Activated CD4-positive, alpha-beta memory T cell treated with anti-CD3 and anti-CD28 coated beads for 36 hours (primary cell): ENCODE data around the gene MAP2K7. TPM values are rescaled to one million over a fixed set of nuclear protein-coding genes. Genes with fewer than 3 reads are reported as not detected.
"Not testable (repeated sequence)": the region's sequence is repeated elsewhere in the genome, so short reads cannot be mapped to it uniquely, and the experiment has no call there.

Experiments used
- CTCF ChIA-PET: fragments of 350-600 bp; sonication (Branson Sonifier 250); formaldehyde crosslinking; loops from one replicate; lab custom pipeline; 2021; ENCODE audit warnings: antibody characterized with exemption, inconsistent platforms; lab: Charles Lee
- POLR2A ChIA-PET: fragments of 350-600 bp; sonication (Branson Sonifier 250); formaldehyde crosslinking; loops from one replicate; lab custom pipeline; 2021; ENCODE audit warnings: antibody characterized with exemption; lab: Charles Lee
- DNase-seq: peaks from one replicate; pipeline ENCODE4 v3.0.0-alpha.2; 2020
- H3K27ac Mint-ChIP-seq: one replicate; pipeline ENCODE4 v1.8.0; 2021; ENCODE audit warnings: mixed read lengths
- H3K27me3 Mint-ChIP-seq: one replicate; pipeline ENCODE4 v1.8.0; 2021; ENCODE audit warnings: mixed read lengths
- H3K36me3 Mint-ChIP-seq: one replicate; pipeline ENCODE4 v1.8.0; 2021; ENCODE audit warnings: mixed read lengths
- H3K4me1 Mint-ChIP-seq: one replicate; pipeline ENCODE4 v1.8.0; 2021; ENCODE audit warnings: low read depth, mixed read lengths
- H3K4me3 Mint-ChIP-seq: one replicate; pipeline ENCODE4 v1.8.0; 2021; ENCODE audit warnings: mild to moderate bottlenecking, mixed read lengths
- H3K9me3 Mint-ChIP-seq: one replicate; pipeline ENCODE4 v1.8.0; 2021; ENCODE audit warnings: mixed read lengths
- intact Hi-C: fragments of 100-400 bp; cut with micrococcal nuclease; formaldehyde crosslinking; loops from one replicate; pipeline ENCODE4 v1.15.1; 2023
- total RNA-seq, 2 experiments: library from RNA; stranded (reverse); gene quantifications; one replicate each; pipeline ENCODE4 v1.2.3, GENCODE V29; 2021

Gene MAP2K7
- total RNA-seq, 2 experiments from 2014 or later, result 29.1 to 30.1 TPM

DNA sequence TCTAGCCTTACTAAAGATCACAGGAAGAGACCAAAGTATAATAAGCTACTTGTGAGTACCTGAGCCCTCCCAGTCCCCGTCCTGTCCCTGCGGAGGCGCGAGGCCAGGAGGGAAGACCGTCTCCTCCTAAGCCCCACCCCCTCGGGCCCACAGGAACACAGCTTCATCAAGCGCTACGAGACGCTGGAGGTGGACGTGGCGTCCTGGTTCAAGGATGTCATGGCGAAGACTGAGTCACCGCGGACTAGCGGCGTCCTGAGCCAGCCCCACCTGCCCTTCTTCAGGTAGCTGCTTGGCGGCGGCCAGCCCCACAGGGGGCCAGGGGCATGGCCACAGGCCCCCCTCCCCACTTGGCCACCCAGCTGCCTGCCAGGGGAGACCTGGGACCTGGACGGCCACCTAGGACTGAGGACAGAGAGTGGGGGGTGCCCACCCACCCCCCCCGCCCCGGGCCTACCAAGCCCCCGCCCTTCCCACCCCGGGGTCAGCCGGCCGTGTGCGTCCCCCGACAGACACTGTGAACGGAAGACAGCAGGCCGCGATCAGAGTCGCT, 8.5 kb downstream of the MAP2K7 start:
- H3K27ac Mint-ChIP-seq, result no peak overlapping the region
- peaks cover 9% of the 10 kb centered on the region for H3K4me1 Mint-ChIP-seq
- H3K27me3 Mint-ChIP-seq, result peaks cover 17% of the 10 kb centered on the region
- no peaks in the 10 kb centered on the region for H3K9me3 Mint-ChIP-seq
- H3K36me3 Mint-ChIP-seq, result peaks cover 19% of the 10 kb centered on the region
- intact Hi-C loops, result no loop called here
- ChIA-PET POLR2A (no interaction called here), CTCF (no interaction called here)
- no peak overlapping the region for H3K4me3 Mint-ChIP-seq
- no peak for DNase-seq

DNA sequence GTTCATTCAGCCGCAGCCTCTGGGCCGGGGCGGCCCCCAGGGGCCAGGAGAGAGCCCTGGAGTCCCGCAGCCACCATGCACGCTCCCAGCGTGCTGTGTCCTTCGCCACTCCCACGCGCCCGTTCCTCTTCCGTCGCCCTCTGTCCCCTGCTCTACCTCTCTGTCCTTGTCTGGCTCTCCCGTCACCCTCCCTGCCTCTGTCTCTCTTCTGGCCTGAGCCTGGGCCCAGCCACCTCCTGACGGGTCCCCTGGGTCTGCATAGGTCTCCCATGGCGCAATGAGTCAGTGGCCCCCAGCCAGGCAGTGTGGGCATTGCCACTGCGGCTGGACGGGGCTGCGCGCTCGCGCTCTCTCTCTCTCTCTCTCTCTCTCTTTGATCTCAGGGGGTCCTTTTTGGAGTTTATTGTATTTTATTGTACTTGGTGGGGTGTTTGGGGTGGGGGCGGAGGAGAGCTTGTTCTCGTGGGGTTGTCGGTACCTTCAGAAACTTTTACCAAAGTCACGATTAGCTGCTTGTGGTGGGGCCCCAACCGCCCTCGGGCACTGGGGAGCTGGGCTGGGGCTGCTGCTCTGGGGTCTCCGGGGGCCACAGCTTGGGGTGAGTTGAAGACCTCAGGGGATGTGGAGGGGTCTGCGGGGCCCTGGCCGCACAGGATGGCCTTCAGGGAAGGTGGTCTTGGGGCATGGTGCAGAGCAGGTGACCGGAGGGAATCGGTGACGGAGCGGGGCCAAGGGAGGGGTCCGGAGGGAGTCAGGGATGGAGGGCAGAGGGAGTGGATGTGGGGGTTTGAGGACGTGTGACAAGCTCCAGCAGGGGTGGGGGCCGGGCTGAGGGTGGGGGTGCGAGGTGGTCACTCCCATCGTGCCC, 9.3 kb downstream of the MAP2K7 start:
- peaks cover 11% of the 10 kb centered on the region for H3K4me1 Mint-ChIP-seq
- intact Hi-C loops, result no loop called here
- peaks cover 18% of the 10 kb centered on the region for H3K27me3 Mint-ChIP-seq
- ChIA-PET CTCF (no interaction called here), POLR2A (no interaction called here)
- no peak overlapping the region for H3K27ac Mint-ChIP-seq
- no peaks in the 10 kb centered on the region for H3K9me3 Mint-ChIP-seq
- no peak for DNase-seq
- H3K36me3 Mint-ChIP-seq, result peaks cover 19% of the 10 kb centered on the region
- no peak overlapping the region for H3K4me3 Mint-ChIP-seq

DNA sequence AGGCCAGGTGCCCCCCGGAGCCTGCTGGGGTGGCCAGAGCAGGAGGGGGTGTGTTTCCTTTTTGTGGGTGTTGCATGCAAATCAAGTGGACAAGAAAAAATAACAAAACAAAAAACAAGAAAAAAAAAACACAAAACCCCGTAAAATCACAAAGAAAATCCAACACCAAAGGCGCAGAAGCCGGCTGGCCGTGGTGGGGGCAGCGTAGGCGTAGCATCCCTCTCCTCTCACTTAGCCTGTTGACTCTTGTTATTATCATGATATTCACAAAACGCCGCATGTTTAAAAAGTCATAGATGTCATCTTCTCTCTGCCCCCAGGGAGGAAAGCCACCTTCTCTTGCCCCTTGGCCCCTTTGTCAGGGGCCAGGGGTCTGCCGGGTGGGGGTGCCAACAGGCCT, 10.0 kb downstream of the MAP2K7 start:
- H3K27me3 Mint-ChIP-seq, result peaks cover 20% of the 10 kb centered on the region

DNA sequence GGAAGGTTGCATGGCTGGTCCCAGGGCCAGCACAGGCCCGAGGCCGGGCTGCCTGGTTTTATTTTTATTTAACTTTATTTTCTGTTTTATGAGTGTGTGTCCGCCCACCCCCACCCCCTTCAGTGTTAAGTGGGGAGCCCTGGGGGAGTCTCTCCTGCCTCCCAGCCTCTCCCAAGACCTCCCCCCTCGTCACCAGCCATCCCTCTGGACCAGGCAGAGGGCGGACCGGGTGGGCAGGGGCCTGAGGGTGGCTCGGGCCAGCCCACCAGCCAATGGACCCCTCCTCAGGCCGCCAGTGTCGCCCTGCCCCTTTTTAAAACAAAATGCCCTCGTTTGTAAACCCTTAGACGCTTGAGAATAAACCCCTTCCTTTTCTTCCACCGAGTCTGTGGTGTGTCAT, 10.4 kb downstream of the MAP2K7 start:
- no peak overlapping the region for H3K27ac Mint-ChIP-seq
- intact Hi-C loops, result no loop called here

More for the DNA sequence above, 10.0 kb downstream of the MAP2K7 start:
- H3K4me3 Mint-ChIP-seq, result no peak overlapping the region
- CTCF ChIA-PET, result no interaction called here
- POLR2A ChIA-PET, result no interaction called here
- intact Hi-C loops, result no loop called here
- peaks cover 19% of the 10 kb centered on the region for H3K36me3 Mint-ChIP-seq
- no peak for DNase-seq
- H3K4me1 Mint-ChIP-seq, result peaks cover 13% of the 10 kb centered on the region
- H3K27ac Mint-ChIP-seq, result no peak overlapping the region
- H3K9me3 Mint-ChIP-seq, result no peaks in the 10 kb centered on the region

DNA sequence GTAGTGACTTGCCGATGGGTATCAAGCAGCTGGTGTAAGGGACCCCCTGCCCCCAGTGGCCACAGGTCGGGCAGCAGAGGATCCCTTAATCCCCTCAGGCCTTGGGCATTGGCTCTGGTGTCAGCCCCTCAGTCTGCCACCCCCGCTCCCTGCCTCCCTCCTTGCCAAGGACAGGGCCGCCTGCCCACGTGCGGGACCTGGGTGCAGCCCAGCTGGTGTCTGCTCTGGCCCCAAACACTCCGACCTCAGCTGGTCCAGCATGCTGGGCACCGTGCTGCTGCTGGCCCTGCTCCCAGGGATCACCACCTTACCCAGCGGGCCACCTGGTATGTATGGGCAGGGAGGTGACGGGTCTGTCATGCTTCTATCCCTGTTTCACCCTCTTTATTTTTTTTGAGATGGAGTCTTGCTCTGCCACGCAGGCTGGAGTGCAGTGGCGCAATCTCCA, 10.9 kb downstream of the MAP2K7 start, which contains the start of gene TGFBR3L:
TGFBR3L (plus strand) TSS at position 233 of the 448 bp plus-strand sequence.
- CTCF ChIA-PET, result no interaction called here
- POLR2A ChIA-PET, result no interaction called here
- Mint-ChIP-seq H3K9me3 (no peaks in the 10 kb centered on the region), H3K4me3 (peak within 1 kb of the TSS; percentile 46), H3K27me3 (peaks cover 21% of the 10 kb centered on the region), H3K27ac (no peak within 1 kb of the TSS), H3K4me1 (peaks cover 15% of the 10 kb centered on the region), H3K36me3 (peaks cover 19% of the 10 kb centered on the region)
- no peak for DNase-seq
- intact Hi-C loops, result no loop called here

More for the DNA sequence above, 10.4 kb downstream of the MAP2K7 start:
- POLR2A ChIA-PET, result no interaction called here
- Mint-ChIP-seq H3K27me3 (peaks cover 20% of the 10 kb centered on the region), H3K4me3 (no peak overlapping the region), H3K9me3 (no peaks in the 10 kb centered on the region), H3K36me3 (peaks cover 19% of the 10 kb centered on the region), H3K4me1 (peaks cover 13% of the 10 kb centered on the region)
- CTCF ChIA-PET, result no interaction called here
- no peak for DNase-seq

DNA sequence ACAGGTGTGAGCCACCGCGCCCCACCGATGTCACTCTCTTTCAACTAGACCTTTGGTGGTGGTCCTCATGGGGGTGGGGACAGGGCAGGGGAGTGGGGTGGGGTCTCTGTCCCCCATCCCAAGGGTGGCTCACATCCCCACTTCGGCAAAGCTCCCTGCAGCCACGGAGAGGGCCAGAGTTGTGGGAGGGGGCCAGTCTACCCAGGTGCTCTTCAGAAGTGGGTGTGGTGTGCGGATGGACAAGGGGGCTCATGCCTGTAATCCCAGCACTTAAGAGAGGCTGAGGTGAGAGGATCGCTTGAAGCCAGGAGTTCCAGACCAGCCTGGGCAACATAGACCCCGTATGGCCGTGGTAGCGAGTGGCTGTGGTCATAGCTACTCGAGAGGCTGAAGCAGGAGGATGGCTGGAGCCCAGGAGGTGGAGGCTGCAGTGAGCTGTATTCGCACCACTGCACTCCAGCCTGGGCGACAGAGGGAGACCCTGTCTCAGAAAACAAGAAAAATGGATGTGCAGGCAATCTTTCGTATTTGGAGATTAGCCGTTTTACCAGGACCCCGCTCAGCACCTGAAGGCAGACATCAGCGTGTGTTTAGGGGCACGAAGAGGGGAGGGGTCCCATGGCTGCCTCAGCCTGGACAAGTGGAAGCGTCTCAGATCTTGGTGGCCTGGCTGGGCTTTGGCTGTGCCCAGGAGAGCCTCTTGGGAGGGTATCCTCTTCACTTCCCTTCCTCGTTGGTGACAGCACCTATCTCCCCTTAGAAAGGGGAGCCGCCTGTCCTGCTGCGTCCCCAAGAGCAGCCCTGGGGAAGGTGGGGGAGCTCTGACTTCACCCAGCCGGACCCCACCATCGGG, 11.8 kb downstream of the MAP2K7 start:
- ChIA-PET POLR2A (interaction anchor here (1.0 to 1.1 kb wide), 2 partner anchors 12 to 47 kb away, joined by 3 read pairs; partner anchors contain the start of gene MAP2K7), CTCF (interaction anchor here (0.6 to 4.0 kb wide), 4 partner anchors 12 to 48 kb away, joined by 4 to 18 read pairs (median 8); partner anchors contain the start of genes MAP2K7 and TIMM44)
- no peaks in the 10 kb centered on the region for H3K9me3 Mint-ChIP-seq
- no peak for DNase-seq
- peaks cover 23% of the 10 kb centered on the region for H3K27me3 Mint-ChIP-seq
- H3K4me3 Mint-ChIP-seq, result peak overlapping the region; percentile 46
- no peak overlapping the region for H3K27ac Mint-ChIP-seq
- peaks cover 20% of the 10 kb centered on the region for H3K4me1 Mint-ChIP-seq
- peaks cover 18% of the 10 kb centered on the region for H3K36me3 Mint-ChIP-seq
- intact Hi-C loops, result no loop called here

DNA sequence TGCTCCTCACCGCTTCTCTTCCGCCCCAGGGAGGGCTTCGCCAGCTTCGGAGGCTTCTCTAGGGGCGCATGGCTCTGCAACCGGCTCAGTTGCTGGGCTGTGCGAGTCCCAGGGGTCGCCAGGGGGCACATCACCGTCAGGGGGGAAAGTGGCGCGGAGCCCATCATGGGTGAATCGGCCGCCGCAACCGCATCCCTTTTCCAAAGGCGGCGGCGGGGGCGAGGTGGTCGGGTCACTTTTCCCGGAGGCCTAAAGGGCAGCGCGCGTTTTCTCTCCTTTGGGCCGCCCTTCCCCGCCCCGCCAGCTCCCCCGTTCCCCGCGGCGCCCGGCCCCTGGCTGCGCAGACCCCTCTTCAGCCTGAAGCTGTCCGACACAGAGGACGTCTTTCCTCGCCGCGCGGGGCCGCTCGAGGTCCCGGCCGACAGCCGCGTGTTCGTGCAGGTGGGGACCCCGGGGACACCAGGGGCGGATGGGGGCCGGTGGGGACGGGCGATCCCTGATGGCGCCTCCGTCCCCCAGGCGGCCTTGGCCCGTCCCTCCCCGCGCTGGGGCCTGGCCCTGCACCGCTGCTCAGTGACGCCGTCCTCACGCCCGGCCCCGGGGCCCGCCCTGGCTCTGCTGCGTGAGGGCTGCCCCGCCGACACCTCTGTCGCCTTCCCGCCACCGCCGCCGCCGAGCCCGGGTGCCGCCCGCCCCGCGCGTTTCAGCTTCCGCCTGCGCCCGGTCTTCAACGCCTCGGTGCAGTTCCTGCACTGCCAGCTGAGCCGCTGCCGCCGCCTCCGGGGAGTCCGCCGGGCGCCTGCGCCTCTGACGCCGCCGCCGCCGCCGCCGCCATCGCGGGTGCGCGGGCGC, 12.7 kb downstream of the MAP2K7 start:
- POLR2A ChIA-PET, result interaction anchor here (1.0 to 1.6 kb wide), 3 partner anchors 12 to 47 kb away, joined by 3 to 6 read pairs (median 3); partner anchors contain the start of genes MAP2K7 and TIMM44
- peaks cover 23% of the 10 kb centered on the region for H3K27me3 Mint-ChIP-seq
- H3K4me1 Mint-ChIP-seq, result peaks cover 26% of the 10 kb centered on the region
- peaks cover 13% of the 10 kb centered on the region for H3K36me3 Mint-ChIP-seq
- H3K4me3 Mint-ChIP-seq, result peak overlapping the region; percentile 69
- CTCF ChIA-PET, result interaction anchor here (0.6 to 4.0 kb wide), 6 partner anchors 13 to 347 kb away, joined by 3 to 18 read pairs (median 4); partner anchors contain the start of genes MAP2K7 and TIMM44
- intact Hi-C loops, result no loop called here
- peak; percentile 74 for DNase-seq
- no peaks in the 10 kb centered on the region for H3K9me3 Mint-ChIP-seq
- no peak overlapping the region for H3K27ac Mint-ChIP-seq

DNA sequence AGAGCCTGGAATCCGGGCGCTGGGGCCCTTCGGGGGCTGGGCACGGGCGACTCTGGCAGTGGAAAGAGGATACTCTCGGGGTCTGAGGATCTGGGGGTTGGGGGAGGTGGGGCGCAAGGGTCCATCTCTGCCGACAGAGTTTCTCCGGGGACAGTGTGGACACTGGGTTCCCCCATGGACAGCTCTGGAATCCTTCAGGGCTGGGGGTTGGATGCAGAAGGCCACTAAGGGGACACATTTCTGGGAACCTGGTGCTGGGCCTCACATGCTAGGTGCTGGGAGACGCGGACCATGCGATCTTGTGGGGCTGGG, 13.2 kb downstream of the MAP2K7 start:
- Mint-ChIP-seq H3K36me3 (peaks cover 9% of the 10 kb centered on the region), H3K27ac (peak overlapping the region; percentile 9)

DNA sequence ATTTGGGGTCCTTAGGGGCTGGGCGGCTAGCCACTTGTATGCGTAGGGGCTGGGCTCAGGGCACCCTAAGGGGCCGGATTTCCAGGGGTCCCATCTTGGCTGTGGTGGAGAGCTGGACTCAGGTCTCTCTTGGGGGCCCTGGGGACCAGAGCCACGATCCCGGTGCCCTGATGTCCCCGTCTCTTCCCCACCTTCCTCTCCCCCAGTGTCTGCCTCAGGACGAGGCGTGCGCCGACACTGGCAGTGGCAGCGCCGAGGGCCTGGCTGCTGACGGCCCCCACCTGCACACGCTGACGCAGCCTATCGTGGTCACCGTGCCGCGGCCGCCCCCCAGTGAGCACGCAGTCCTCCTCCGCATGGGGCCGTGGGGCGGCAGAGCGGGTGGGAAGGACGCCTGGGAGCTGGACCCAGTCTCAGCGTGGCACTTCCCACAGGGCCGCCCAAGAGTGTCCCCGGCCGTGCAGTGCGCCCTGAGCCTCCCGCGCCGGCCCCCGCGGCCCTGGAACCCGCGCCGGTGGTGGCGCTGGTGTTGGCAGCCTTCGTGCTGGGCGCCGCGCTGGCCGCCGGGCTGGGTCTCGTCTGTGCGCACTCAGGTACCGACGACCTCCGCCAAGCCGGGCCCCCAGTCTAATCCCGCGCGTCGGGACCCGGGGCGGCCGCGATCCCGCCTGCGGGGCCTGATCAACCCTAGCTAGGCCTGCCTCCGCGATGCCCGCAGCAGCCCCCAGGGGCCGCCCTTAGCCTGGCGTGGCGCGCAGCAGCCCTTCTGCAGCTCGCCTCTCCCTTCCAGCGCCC, 13.8 kb downstream of the MAP2K7 start:
- ChIA-PET POLR2A (interaction anchor here (0.7 to 1.6 kb wide), 3 partner anchors 14 to 27 kb away, joined by 3 to 6 read pairs (median 3); partner anchors contain the start of gene TIMM44), CTCF (interaction anchor here (0.9 to 4.0 kb wide), 7 partner anchors 14 to 349 kb away, joined by 3 to 18 read pairs (median 3); partner anchors contain the start of genes MAP2K7 and TIMM44)
- Mint-ChIP-seq H3K27me3 (peaks cover 23% of the 10 kb centered on the region), H3K4me1 (peaks cover 32% of the 10 kb centered on the region), H3K36me3 (peaks cover 9% of the 10 kb centered on the region), H3K4me3 (peak overlapping the region; percentile 69), H3K27ac (no peak overlapping the region), H3K9me3 (no peaks in the 10 kb centered on the region)
- intact Hi-C loops, result no loop called here
- peak; percentile 70 for DNase-seq

More for the DNA sequence above, 13.2 kb downstream of the MAP2K7 start:
- intact Hi-C loops, result no loop called here
- peak overlapping the region; percentile 69 for H3K4me3 Mint-ChIP-seq
- peaks cover 23% of the 10 kb centered on the region for H3K27me3 Mint-ChIP-seq
- DNase-seq, result no peak
- H3K9me3 Mint-ChIP-seq, result no peaks in the 10 kb centered on the region
- POLR2A ChIA-PET, result interaction anchor here (1.6 kb wide), 1 partner anchor 27 kb away, joined by 6 read pairs; the partner anchor contains the start of gene TIMM44
- CTCF ChIA-PET, result interaction anchor here (1.0 to 4.0 kb wide), 4 partner anchors 13 to 348 kb away, joined by 3 to 18 read pairs (median 8); partner anchors contain the start of genes MAP2K7 and TIMM44
- peaks cover 28% of the 10 kb centered on the region for H3K4me1 Mint-ChIP-seq

DNA sequence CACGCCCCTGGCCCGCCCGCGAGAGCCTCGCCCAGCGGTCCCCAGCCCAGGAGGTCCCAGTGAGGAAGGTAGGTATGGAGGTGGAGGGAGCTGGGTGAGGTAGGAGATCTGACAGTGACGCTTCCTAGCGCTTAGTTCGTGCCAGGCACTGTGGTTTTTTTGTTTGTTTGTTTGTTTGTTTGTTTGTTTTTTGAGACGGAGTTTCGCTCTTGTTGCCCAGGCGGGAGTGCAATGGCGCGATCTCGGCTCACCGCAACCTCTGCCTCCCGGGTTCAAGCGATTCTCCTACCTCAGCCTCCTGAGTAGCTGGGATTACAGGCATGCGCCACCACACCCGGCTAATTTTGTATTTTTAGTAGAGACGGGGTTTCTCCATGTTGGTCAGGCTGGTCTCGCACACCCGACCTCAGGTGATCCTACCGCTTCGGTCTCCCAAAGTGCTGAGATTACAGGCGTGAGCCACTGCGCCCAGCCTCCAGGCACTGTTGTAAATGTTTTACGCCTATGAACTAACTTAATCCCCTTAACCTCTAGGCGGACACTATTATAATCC, 14.5 kb downstream of the MAP2K7 start:
- DNase-seq, H3K27ac Mint-ChIP-seq, H3K9me3 Mint-ChIP-seq, intact Hi-C loops, H3K36me3 Mint-ChIP-seq: not testable (repeated sequence)
- peak overlapping the region; percentile 37 for H3K4me3 Mint-ChIP-seq
- CTCF ChIA-PET, result interaction anchor here (0.9 to 4.0 kb wide), 6 partner anchors 11 to 232 kb away, joined by 3 to 18 read pairs (median 3); partner anchors contain the start of genes MAP2K7 and TIMM44
- H3K27me3 Mint-ChIP-seq, result peaks cover 23% of the 10 kb centered on the region
- POLR2A ChIA-PET, result interaction anchor here (0.7 to 1.6 kb wide), 3 partner anchors 15 to 26 kb away, joined by 3 to 6 read pairs (median 3); partner anchors contain the start of gene TIMM44
- H3K4me1 Mint-ChIP-seq, result peaks cover 32% of the 10 kb centered on the region
